ENCODE results near the gene CTIF. TPM values are rescaled to one million over a fixed set of nuclear protein-coding genes. Genes with fewer than 3 reads are reported as not detected.
A peak's percentile ranks its signal among the peaks of the same experiment; 100 is the strongest.

Gene CTIF
- total RNA-seq, 1 donor from 2014 or later = 137 TPM

- Mint-ChIP-seq H3K27me3 (ENCODE audit: unreplicated experiment) (peaks cover 11% of the 10 kb centered on the region), H3K9me3 (ENCODE audit: unreplicated experiment) (peaks cover 15% of the 10 kb centered on the region), H3K27ac (ENCODE audit: unreplicated experiment) (no peak overlapping the region), H3K4me3 (ENCODE audit: unreplicated experiment) (no peak overlapping the region), H3K36me3 (ENCODE audit: unreplicated experiment) (peaks cover 27% of the 10 kb centered on the region), H3K4me1 (ENCODE audit: low read depth, unreplicated experiment) (peaks cover 13% of the 10 kb centered on the region)
- no peak for TF ChIP-seq CTCF (IDR thresholded peaks at IDR 0.05; ENCODE audit: partially characterized antibody, unreplicated experiment)
- DNase-seq = no peak
Observed at GRCh38 chr18:48824231-48824970, 285.6 kb downstream of the CTIF start.

GRCh38 chr18:48825101-48825745 is 286.4 kb downstream of the CTIF start:
- Mint-ChIP-seq H3K4me1 (ENCODE audit: low read depth, unreplicated experiment) (peaks cover 18% of the 10 kb centered on the region), H3K36me3 (ENCODE audit: unreplicated experiment) (peaks cover 27% of the 10 kb centered on the region), H3K27ac (ENCODE audit: unreplicated experiment) (no peak overlapping the region), H3K4me3 (ENCODE audit: unreplicated experiment) (no peak overlapping the region), H3K27me3 (ENCODE audit: unreplicated experiment) (peaks cover 8% of the 10 kb centered on the region), H3K9me3 (ENCODE audit: unreplicated experiment) (peaks cover 14% of the 10 kb centered on the region)
- DNase-seq = peak; percentile 3
- no peak for TF ChIP-seq CTCF (IDR thresholded peaks at IDR 0.05; ENCODE audit: partially characterized antibody, unreplicated experiment)

- Mint-ChIP-seq H3K27ac (ENCODE audit: unreplicated experiment) (no peak overlapping the region), H3K9me3 (ENCODE audit: unreplicated experiment) (peaks cover 13% of the 10 kb centered on the region), H3K27me3 (ENCODE audit: unreplicated experiment) (peaks cover 8% of the 10 kb centered on the region), H3K4me3 (ENCODE audit: unreplicated experiment) (no peak overlapping the region), H3K36me3 (ENCODE audit: unreplicated experiment) (peaks cover 23% of the 10 kb centered on the region), H3K4me1 (ENCODE audit: low read depth, unreplicated experiment) (peaks cover 20% of the 10 kb centered on the region)
- peak; percentile 8 for DNase-seq
- no peak for TF ChIP-seq CTCF (IDR thresholded peaks at IDR 0.05; ENCODE audit: partially characterized antibody, unreplicated experiment)
Observed at GRCh38 chr18:48826271-48826670, 287.4 kb downstream of the CTIF start.

- TF ChIP-seq CTCF (IDR thresholded peaks at IDR 0.05; ENCODE audit: partially characterized antibody, unreplicated experiment) = no peak
- peaks cover 21% of the 10 kb centered on the region for H3K4me1 Mint-ChIP-seq (ENCODE audit: low read depth, unreplicated experiment)
- H3K4me3 Mint-ChIP-seq (ENCODE audit: unreplicated experiment) = no peak overlapping the region
- H3K36me3 Mint-ChIP-seq (ENCODE audit: unreplicated experiment) = peaks cover 21% of the 10 kb centered on the region
- DNase-seq = peak; percentile 9
- H3K9me3 Mint-ChIP-seq (ENCODE audit: unreplicated experiment) = peaks cover 13% of the 10 kb centered on the region
- H3K27ac Mint-ChIP-seq (ENCODE audit: unreplicated experiment) = no peak overlapping the region
- peaks cover 8% of the 10 kb centered on the region for H3K27me3 Mint-ChIP-seq (ENCODE audit: unreplicated experiment)
Observed at GRCh38 chr18:48826806-48827205, 288.0 kb downstream of the CTIF start.
